Posterior cingulate gyrus (tissue), 11 donors: Measurements from ENCODE around the gene IL27RA.
"Not testable (repeated sequence)": the region's sequence is repeated elsewhere in the genome, so short reads cannot be mapped to it uniquely, and the experiment has no call there.

Experiments
- DNase-seq, 10 donors: peaks; one replicate each; pipeline versions ENCODE4 v3.0.0 to v3.0.0-alpha.2; 2020 to 2021; ENCODE audit warnings: mixed read lengths in 3 of 10
- intact Hi-C: fragments of 100-400 bp; cut with DNase I; formaldehyde crosslinking; loops from one replicate; pipeline ENCODE4 v1.15.1; 2023

IL27RA gene

GRCh38 chr19:13997631-13997962, 34.0 kb upstream of the IL27RA start:
- peak in 2 of 10 donors; percentile 43 to 51 for DNase-seq
- intact Hi-C loops, result no loop called here

- DNase-seq, result peak in 1 of 10 donors; percentile 30
- intact Hi-C loops, result no loop called here
Observed at GRCh38 chr19:13998426-13998825, 33.1 kb upstream of the IL27RA start.

GRCh38 chr19:13999085-13999484, 32.5 kb upstream of the IL27RA start:
- intact Hi-C loops, result no loop called here
- no peak for DNase-seq

DNA sequence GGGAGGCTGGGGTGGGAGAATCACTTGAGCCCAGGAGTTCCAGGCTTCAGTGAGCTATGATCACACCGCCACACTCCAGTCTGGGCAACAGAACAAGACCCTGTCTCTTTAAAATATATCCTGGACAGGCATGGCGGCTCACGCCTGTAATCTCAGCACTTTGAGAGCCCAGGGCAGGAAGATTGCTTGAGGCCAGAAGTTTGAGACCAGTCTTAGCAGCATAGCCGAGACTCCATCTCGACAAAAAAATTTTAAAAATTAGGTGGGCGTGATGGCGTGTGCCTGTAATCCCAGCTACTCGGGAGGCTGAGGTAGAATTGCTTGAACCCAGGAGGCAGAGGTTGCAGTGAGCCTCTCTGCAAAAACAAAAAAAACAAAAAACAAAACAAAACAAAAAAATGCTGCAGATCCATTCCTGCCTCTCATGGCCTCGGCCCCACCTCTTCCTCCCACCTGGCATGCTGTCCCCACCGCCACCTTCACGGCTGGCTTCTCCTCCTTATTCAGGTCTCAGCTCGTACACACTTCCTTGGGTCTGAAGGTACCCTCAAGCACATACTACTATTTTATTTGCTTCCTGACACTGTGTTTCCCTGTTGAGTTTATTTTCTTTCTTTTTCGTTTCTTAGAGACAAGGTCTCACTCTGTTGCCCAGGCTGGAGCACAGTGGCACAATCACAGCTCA, 30.7 kb upstream of the IL27RA start:
- DNase-seq, result peak in 2 of 10 donors; percentile 7 to 74
- intact Hi-C loops, result loop anchor here (5.0 kb wide), 1 partner anchor 49 kb away; the partner anchor contains the start of gene DCAF15

DNA sequence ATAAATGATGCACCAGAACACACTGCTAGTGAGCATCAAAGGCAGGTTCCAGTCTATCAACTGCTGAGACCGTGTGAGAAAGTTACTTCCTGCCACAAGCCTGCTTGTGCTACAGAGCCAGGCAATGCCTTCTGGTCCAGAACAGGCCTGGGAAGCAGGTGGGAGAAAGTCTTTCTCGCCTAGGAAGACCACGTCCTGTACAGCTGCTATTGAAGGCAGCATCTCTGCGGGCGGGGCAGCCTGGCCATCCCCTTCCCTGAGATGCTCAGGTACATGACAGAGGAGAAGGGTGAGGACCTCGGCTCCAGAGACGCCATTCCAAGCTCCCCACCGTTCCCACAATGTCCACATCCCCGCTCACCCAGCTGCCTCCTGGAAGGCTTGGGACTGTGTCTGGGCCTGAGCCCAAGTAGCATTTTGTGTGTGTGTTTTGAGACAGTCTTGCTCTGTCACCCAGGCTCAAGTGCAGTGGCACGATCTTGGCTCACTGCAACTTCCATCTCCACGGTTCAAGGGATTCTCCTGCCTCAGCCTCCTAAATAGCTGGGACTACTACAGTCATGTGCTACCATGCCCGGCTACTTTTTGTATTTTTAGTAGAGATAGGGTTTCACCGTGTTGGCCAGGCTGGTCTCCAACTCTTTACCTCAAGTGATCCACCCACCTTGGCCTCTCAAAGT, 28.9 kb upstream of the IL27RA start:
- intact Hi-C loops, result loop anchor here (5.0 kb wide), 1 partner anchor 50 kb away; the partner anchor contains the start of gene DCAF15
- peak in 2 of 10 donors; percentile 70 to 84 for DNase-seq

DNA sequence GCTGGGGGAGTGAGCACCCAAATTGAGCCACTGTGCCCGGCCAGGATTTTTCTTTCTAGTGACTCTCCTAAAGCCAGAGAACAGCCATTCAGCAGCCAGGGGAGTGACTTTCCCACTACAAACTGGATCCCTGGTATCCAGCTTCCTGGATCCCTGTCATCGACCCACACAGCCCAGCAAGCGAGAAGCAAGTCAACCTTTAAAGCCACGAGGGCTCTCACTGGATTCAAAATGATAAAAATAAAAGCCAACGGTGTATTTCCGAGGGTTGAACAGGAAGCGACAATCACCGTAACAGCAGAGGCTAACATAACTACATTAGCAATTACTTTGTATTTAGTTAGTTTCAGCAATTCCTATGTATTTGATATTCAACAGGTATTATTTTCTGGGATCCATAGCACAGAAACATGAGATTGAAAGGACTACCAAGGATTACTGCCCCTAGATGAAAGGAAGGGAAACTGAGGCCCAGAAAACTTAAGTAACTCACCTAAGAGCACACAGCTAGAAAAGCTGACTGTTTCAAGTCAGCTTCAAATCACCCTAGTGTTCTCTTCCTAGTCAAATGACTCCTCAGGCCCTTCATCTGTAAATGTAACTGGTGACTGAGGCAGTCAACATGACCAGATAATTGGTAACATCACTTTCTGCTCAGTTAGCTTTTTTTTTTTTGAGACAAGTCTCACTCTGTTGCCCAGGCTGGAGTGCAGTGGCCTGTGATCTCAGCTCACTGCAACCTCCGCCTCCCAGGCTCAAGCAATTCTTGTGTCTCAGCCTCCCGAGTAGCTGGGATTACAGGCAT, 28.1 kb upstream of the IL27RA start:
- peak in 1 of 10 donors; percentile 30 for DNase-seq
- intact Hi-C loops, result loop anchor here (5.0 kb wide), 1 partner anchor 51 kb away; the partner anchor contains the start of gene DCAF15

GRCh38 chr19:14004619-14005348, 26.8 kb upstream of the IL27RA start:
- intact Hi-C loops, result loop anchor here (5.0 kb wide), 2 partner anchors 52 to 78 kb away; partner anchors contain the start of gene DCAF15
- DNase-seq, result peak in 8 of 10 donors; percentile 32 to 93 (median 51)

- intact Hi-C loops, result loop anchor here (5.0 kb wide), 1 partner anchor 77 kb away; no protein-coding TSS in a partner anchor
- peak; percentile 68 to 96 (median 82) for DNase-seq
Observed at GRCh38 chr19:14005349-14006084, 26.0 kb upstream of the IL27RA start.

DNA sequence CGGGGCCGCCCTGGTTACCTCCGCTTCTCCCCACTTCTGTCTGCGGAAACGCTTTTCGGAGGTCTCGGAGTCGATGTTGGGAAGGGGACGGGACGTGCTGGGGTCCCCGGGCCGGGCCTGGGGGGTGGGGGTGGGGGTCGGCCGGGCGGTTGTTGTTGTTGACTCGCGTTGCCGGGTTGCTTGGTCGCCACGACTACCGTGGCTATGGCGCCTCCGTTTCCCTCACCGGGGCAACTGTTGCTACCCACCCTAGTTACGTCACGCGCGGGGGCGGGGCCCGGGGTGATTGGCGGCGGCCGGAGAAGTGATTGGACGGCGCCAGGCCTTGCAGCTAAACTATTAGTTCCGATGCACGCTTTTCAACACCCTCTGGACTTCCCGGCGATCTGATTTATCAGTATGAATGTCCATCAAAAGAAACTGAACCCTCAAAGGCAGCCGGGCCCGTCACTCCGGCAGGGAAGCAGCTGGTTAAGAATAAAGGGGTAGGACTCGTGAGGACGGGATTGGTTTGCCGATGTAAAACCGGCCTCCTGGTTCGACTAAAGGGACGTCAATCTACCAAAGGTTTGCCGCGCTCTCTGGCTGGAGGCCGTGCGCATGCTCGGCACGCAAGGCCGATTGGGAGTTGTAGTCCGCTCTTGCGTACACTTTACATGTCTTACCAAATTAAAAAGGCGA, 25.3 kb upstream of the IL27RA start, which contains the start of gene RFX1:
RFX1 (minus strand) TSS at position 236 of the 681 bp plus-strand sequence. CDS start 12,477 bp downstream, outside the sequence.
- intact Hi-C loops, result loop anchor here (5.0 kb wide), 1 partner anchor 76 kb away; no protein-coding TSS in a partner anchor
- peak; percentile 98 to 100 (median 100) for DNase-seq

DNA sequence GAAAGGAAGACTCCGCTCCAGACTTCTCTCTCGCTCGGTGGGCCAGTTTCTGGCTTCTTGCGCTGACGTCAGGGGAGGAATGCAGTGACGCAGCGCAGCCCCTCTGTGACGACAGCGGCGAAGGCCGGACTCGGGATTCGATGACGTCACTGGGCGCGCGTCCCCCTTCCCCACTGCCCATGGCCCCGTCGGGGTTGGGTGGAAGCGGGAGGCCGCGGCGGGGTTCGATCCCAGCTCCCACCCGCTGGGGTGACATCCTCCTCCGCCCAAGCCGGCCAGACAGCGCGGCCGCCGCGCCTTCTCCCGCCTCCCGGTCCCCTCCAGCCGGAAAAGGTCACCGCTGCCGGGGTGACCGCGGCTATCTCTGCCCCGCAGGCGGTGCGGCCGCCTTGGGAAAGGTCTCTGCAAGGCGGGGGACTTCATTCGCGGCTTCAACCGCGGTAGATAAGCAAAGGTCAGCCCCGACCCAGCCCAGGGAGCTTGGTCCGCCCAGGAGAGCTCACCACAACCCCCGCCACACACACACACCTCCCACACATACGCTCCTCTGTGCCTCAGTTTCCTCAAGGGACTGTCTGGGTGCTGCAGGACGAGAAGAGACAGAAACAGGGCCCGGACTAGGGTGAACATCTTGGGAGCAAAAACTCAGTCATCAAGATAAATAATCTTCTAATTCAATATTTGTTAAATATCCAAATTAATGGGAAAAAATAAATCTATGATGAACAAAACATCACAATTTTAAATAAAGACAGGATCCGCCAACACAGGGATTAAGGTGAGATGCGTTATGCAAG, 24.6 kb upstream of the IL27RA start:
- intact Hi-C loops, result loop anchor here (5.0 kb wide), 1 partner anchor 75 kb away; no protein-coding TSS in a partner anchor
- DNase-seq, result peak in 3 of 10 donors; percentile 81 to 95 (median 84)

DNA sequence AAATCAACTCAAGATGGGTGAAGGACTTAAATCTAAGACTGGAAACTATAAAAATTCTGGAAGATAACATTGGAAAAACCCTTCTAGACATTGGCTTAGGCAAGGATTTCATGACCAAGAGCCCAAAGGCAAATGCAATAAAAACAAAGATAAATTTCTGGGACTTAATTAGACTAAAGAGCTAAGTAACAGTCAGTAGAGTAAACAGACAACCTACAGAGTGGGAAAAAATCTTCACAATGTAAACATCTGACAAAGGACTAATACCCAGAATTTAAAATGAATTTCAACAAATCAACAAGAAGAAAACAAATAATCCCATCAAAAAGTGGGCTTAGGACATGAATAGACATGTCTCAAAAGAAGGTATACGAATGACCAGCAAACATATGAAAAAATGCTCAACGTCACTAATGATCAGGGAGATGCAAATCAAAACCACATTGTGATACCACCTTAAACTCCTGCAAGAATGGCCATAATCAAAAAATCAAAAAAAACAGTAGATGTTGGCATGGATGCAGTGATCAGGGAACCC, 19.1 kb upstream of the IL27RA start:
- intact Hi-C loops, result no loop called here
- DNase-seq, result no peak

DNA sequence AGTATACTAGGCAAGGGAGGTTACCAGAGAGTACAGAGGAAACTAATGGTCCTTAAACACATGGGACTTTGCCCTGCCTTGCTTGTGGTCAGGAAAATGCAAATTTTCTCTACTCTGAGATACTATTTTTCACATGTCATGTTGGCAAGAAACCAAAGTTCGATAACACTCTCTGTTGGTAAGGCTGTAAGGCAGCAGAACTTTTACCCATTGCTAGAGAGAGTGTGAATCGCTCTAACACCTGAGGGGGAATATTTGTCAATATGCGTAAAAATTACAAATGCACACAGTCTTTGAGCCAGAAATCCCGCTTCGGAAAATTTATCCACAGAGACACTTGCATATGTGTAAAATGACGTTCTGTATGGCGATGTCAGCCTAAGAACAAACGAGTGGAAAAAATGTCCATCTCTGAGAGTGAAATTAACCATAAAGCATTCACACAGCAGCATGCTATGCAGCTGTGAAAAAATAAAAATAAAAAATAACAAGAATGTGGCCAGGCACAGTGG, 16.0 kb upstream of the IL27RA start:
- DNase-seq, result no peak
- intact Hi-C loops, result no loop called here

- intact Hi-C loops, result no loop called here
- DNase-seq, result peak in 1 of 10 donors; percentile 26
Observed at GRCh38 chr19:14019100-14019499, 12.5 kb upstream of the IL27RA start.

- intact Hi-C loops, result not testable (repeated sequence)
- peak in 1 of 10 donors; percentile 27 for DNase-seq
Observed at GRCh38 chr19:14019739-14020138, 11.8 kb upstream of the IL27RA start.

- DNase-seq, result peak in 1 of 10 donors; percentile 46
- intact Hi-C loops, result no loop called here
Observed at GRCh38 chr19:14021474-14021873, 10.1 kb upstream of the IL27RA start.

- DNase-seq, result no peak
- intact Hi-C loops, result no loop called here
Observed at GRCh38 chr19:14022469-14022868, 9.1 kb upstream of the IL27RA start.
